ENCODE results near the gene ISCA2.

The ISCA2 gene

DNA sequence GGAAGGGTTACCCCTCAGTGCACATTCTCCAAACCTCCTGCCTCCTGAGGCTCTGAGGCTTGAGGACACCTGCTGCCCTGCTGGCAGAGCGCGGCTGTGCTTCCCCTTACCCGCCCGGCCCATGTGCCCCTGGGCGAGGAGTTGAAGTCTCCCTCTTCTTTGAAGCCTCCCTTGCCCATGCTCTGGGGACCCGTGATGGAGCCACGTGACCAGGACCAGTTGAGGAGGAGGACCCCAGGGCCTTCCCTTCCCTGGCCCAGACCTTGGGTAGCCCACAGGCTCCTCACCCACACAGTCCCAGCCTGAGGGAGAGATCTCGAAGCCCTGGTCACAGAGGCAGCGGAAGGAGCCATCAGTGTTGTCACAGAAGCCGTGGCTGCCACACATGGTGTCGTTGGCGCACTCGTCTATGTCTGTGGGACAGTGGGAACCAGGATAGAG, 12.9 kb downstream of the ISCA2 start:
- Histone ChIP-seq H3K36me3 (ENCODE audit: control insufficient read depth in 1 of 2, insufficient read depth in 2 of 2, low read length in 2 of 2) (no peaks in the 10 kb centered on the region), H3K27ac (ENCODE audit: low read depth, low read length) (no peak overlapping the region)

DNA sequence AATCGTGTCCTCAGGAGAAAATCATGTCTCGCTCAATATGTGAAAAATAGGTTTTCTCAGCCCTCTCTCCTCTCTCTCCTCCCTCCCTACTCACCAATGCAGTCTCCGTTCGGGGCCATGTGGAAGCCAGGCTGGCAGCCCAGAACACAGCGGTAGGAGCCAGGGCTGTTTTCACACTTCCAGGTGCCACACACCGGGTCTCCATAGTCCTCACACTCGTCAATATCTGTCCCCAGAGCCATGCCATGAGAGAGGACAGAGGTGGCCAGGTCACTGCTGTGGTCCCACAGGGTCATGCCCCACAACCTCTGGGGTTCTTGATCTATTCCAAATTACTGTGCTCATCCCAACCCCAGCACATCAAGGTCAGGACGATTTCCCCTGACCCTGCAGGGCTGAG, 13.5 kb downstream of the ISCA2 start:
- no peak overlapping the region for H3K4me3 ChIP-seq (ENCODE audit: low read depth in 1 of 2, low read length in 2 of 2)
- no peak overlapping the region for H3K27ac ChIP-seq (ENCODE audit: low read depth, low read length)
- H3K9ac ChIP-seq (ENCODE audit: low read depth in 1 of 2, low read length in 2 of 2), result no peak overlapping the region

More for the DNA sequence above, 12.9 kb downstream of the ISCA2 start:
- H3K9ac ChIP-seq (ENCODE audit: low read depth in 1 of 2, low read length in 2 of 2), result no peak overlapping the region
- no peak overlapping the region for H3K4me3 ChIP-seq (ENCODE audit: low read depth in 1 of 2, low read length in 2 of 2)
- no peaks in the 10 kb centered on the region for H3K27me3 ChIP-seq (ENCODE audit: control insufficient read depth in 1 of 2, insufficient read depth in 2 of 2, low read length in 2 of 2)
- H3K9me3 ChIP-seq (ENCODE audit: control insufficient read depth in 1 of 2, low read length in 2 of 2), result no peaks in the 10 kb centered on the region
- H3K4me1 ChIP-seq (ENCODE audit: control insufficient read depth in 1 of 2, insufficient read depth in 2 of 2, low read length in 2 of 2), result no peaks in the 10 kb centered on the region

DNA sequence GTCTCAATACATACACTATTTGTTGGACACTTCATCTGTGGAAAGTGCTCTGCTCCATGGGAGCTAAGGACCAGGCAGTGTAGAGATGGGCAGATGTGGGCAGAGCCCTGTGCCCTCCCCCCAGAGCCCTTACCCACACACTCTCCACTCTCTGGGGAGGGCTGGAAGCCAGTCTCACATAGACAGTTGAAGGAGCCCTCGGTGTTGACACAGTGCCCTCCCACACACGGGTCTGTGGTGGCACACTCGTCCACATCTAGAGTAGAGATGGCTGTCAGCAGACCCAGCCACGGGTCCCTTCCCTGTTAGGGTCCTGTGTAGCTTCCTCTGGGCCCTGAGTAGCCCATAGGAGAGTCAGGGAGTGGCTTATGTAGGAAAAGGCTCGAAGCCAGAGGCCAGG, 14.3 kb downstream of the ISCA2 start:
- Histone ChIP-seq H3K4me3 (ENCODE audit: low read depth in 1 of 2, low read length in 2 of 2) (no peak overlapping the region), H3K27ac (ENCODE audit: low read depth, low read length) (no peak overlapping the region), H3K9me3 (ENCODE audit: control insufficient read depth in 1 of 2, low read length in 2 of 2) (no peaks in the 10 kb centered on the region), H3K4me1 (ENCODE audit: control insufficient read depth in 1 of 2, insufficient read depth in 2 of 2, low read length in 2 of 2) (no peaks in the 10 kb centered on the region), H3K27me3 (ENCODE audit: control insufficient read depth in 1 of 2, insufficient read depth in 2 of 2, low read length in 2 of 2) (peaks cover 0 to 3% of the 10 kb centered on the region in 2 donors), H3K36me3 (ENCODE audit: control insufficient read depth in 1 of 2, insufficient read depth in 2 of 2, low read length in 2 of 2) (no peaks in the 10 kb centered on the region), H3K9ac (ENCODE audit: low read depth in 1 of 2, low read length in 2 of 2) (no peak overlapping the region)

More for the DNA sequence above, 13.5 kb downstream of the ISCA2 start:
- Histone ChIP-seq H3K9me3 (ENCODE audit: control insufficient read depth in 1 of 2, low read length in 2 of 2) (no peaks in the 10 kb centered on the region), H3K36me3 (ENCODE audit: control insufficient read depth in 1 of 2, insufficient read depth in 2 of 2, low read length in 2 of 2) (no peaks in the 10 kb centered on the region), H3K4me1 (ENCODE audit: control insufficient read depth in 1 of 2, insufficient read depth in 2 of 2, low read length in 2 of 2) (no peaks in the 10 kb centered on the region), H3K27me3 (ENCODE audit: control insufficient read depth in 1 of 2, insufficient read depth in 2 of 2, low read length in 2 of 2) (no peaks in the 10 kb centered on the region)

DNA sequence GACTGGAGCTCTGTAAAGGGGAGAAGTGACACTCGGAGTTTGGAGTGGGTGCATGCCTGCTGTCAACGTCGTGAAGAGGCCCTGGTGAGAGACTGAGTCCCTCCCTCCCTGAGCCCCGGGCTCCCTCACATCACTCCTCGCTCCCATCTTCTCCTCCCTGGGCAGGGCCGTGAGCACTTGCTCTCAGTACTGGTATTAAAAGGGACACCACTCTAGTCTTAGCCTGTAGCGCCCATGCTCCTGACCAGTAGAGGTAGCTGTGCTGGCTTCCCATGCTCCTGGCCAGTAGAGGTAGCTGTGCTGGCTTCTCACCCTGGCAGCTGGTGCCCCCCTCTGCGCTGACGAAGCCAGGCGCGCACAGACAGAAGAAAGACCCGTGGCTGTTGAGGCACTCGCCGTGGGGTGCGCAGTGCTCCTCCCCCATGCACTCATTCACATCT, 14.7 kb downstream of the ISCA2 start:
- peaks cover 0 to 5% of the 10 kb centered on the region in 2 donors for H3K27me3 ChIP-seq (ENCODE audit: control insufficient read depth in 1 of 2, insufficient read depth in 2 of 2, low read length in 2 of 2)
- no peaks in the 10 kb centered on the region for H3K9me3 ChIP-seq (ENCODE audit: control insufficient read depth in 1 of 2, low read length in 2 of 2)
- H3K36me3 ChIP-seq (ENCODE audit: control insufficient read depth in 1 of 2, insufficient read depth in 2 of 2, low read length in 2 of 2), result no peaks in the 10 kb centered on the region
- no peak overlapping the region for H3K27ac ChIP-seq (ENCODE audit: low read depth, low read length)
- no peak overlapping the region for H3K9ac ChIP-seq (ENCODE audit: low read depth in 1 of 2, low read length in 2 of 2)
- H3K4me3 ChIP-seq (ENCODE audit: low read depth in 1 of 2, low read length in 2 of 2), result no peak overlapping the region
- H3K4me1 ChIP-seq (ENCODE audit: control insufficient read depth in 1 of 2, insufficient read depth in 2 of 2, low read length in 2 of 2), result no peaks in the 10 kb centered on the region

DNA sequence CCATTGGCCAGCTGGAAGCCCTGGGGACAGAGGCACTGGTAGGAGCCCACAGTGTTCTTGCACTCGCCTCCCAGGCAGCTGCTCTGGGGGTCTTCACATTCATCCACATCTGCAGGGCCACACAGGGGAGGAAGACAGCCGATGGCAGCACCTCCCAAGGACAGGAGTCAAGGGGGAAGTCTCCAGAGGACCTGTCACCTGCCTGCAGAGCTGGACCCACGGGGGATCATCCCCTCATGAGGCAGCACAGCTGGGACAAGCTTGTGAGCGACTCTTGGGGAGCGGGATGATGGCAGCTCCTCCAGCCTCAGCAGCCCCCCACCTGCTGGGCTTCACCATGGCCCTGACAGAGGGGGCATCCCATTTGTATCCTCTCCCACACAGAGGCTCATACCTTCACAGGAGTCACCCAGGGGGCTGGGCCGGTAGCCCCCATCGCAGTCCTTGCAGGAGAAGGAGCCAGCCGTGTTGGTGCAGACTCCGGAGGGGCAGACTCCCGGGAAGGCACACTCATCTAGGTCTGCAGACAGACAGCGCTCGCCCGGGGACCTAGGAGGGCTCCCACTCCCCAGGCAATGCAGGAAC, 15.4 kb downstream of the ISCA2 start:
- Histone ChIP-seq H3K9ac (ENCODE audit: low read depth in 1 of 2, low read length in 2 of 2) (no peak overlapping the region), H3K4me3 (ENCODE audit: low read depth in 1 of 2, low read length in 2 of 2) (no peak overlapping the region), H3K9me3 (ENCODE audit: control insufficient read depth in 1 of 2, low read length in 2 of 2) (no peaks in the 10 kb centered on the region), H3K36me3 (ENCODE audit: control insufficient read depth in 1 of 2, insufficient read depth in 2 of 2, low read length in 2 of 2) (no peaks in the 10 kb centered on the region), H3K4me1 (ENCODE audit: control insufficient read depth in 1 of 2, insufficient read depth in 2 of 2, low read length in 2 of 2) (peaks cover 0 to 1% of the 10 kb centered on the region in 2 donors), H3K27me3 (ENCODE audit: control insufficient read depth in 1 of 2, insufficient read depth in 2 of 2, low read length in 2 of 2) (peaks cover 0 to 5% of the 10 kb centered on the region in 2 donors), H3K27ac (ENCODE audit: low read depth, low read length) (no peak overlapping the region)

DNA sequence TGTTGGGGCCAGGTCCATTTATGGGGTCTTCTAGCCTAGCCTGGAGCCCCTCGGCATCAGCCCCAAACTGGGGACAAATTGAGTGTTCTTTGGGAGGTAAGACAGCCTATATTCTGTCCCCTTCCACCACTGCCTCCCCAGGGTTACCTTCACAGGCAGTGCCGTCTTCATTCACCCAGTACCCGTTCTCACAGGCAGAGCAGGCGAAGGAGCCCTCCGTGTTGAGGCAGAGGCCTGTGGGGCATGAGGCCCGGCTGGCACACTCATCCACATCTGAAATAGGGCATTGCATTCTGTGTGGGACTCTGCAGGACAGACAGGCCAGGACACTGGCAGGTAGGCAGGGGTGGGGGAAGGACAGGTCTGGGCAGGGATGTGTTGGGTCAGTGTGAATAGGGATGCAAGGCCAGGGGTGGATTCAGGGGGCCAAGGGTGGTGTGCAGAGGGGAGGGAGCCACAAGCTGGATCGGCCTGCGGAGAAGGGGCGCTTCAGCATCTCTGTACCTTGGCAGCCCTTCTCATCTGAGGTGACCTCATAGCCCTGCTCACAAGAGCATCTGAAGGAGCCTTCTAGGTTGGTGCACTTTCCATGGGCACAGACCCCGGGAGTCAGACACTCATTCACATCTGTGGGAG, 16.1 kb downstream of the ISCA2 start:
- no peak overlapping the region for H3K27ac ChIP-seq (ENCODE audit: low read depth, low read length)
- no peaks in the 10 kb centered on the region for H3K36me3 ChIP-seq (ENCODE audit: control insufficient read depth in 1 of 2, insufficient read depth in 2 of 2, low read length in 2 of 2)
- no peak overlapping the region for H3K4me3 ChIP-seq (ENCODE audit: low read depth in 1 of 2, low read length in 2 of 2)
- no peak overlapping the region for H3K9ac ChIP-seq (ENCODE audit: low read depth in 1 of 2, low read length in 2 of 2)
- H3K9me3 ChIP-seq (ENCODE audit: control insufficient read depth in 1 of 2, low read length in 2 of 2), result no peaks in the 10 kb centered on the region
- peaks cover 0 to 5% of the 10 kb centered on the region in 2 donors for H3K27me3 ChIP-seq (ENCODE audit: control insufficient read depth in 1 of 2, insufficient read depth in 2 of 2, low read length in 2 of 2)
- H3K4me1 ChIP-seq (ENCODE audit: control insufficient read depth in 1 of 2, insufficient read depth in 2 of 2, low read length in 2 of 2), result peaks cover 5 to 9% of the 10 kb centered on the region in 2 donors

DNA sequence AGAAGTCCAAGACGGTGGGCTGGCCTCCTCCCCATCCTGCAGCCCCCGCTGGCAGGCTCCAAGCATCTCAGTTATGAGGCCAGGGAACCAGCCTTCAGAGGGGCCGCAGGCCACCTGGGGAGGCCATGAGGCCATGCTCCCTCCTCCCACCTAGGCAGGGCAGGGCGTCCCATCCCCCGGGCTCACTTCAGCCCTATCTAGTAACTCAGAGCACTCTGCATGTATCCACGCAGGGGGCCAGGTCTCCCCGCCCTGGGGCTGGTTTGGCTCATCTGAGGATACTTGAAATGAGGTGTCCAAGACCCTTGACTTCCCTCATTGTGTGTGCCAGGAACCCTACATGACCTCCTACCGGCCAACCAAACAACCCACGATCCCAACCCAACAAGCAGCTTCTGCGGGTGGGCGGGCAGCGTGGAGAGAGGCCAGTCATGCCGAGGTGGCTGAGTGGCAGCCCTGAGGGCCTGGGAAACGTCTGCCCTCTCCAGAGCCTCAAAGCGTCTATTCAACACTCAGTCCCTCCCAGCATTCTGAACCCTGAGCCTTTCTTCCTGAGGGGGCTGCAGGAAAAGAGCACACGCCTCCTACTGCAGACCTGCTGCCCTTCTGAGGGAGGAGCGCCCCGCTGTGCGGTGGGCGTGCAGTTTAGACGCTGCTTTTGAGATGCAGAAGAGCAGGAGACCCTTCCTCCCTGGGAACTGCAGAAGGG, 16.8 kb downstream of the ISCA2 start:
- Histone ChIP-seq H3K27me3 (ENCODE audit: control insufficient read depth in 1 of 2, insufficient read depth in 2 of 2, low read length in 2 of 2) (peaks cover 0 to 5% of the 10 kb centered on the region in 2 donors), H3K4me1 (ENCODE audit: control insufficient read depth in 1 of 2, insufficient read depth in 2 of 2, low read length in 2 of 2) (peaks cover 8 to 11% of the 10 kb centered on the region in 2 donors), H3K36me3 (ENCODE audit: control insufficient read depth in 1 of 2, insufficient read depth in 2 of 2, low read length in 2 of 2) (no peaks in the 10 kb centered on the region), H3K9ac (ENCODE audit: low read depth in 1 of 2, low read length in 2 of 2) (no peak overlapping the region), H3K27ac (ENCODE audit: low read depth, low read length) (no peak overlapping the region), H3K9me3 (ENCODE audit: control insufficient read depth in 1 of 2, low read length in 2 of 2) (no peaks in the 10 kb centered on the region), H3K4me3 (ENCODE audit: low read depth in 1 of 2, low read length in 2 of 2) (no peak overlapping the region)

DNA sequence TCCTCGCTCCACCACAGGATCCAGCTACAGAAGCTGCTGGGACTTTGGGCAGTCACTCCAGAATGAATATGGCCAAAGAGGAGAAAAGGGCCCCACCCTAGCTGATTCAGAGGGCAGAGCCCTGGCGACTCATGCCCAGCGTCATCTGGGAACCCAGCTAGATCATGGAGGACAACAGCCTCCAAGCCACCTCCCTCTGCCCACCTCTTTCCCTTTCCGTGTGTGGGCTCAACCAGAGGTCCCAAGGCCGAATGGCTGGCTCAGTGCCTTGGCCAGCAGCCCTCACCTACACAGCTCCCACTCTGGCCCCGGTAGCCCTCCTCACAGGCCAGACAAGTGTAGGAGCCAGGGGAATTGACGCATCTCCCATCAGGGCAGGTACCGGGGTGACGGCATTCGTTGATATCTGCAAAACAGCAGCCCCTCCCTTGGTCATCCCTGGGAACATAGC, 17.4 kb downstream of the ISCA2 start:
- Histone ChIP-seq H3K27ac (ENCODE audit: low read depth, low read length) (no peak overlapping the region), H3K9me3 (ENCODE audit: control insufficient read depth in 1 of 2, low read length in 2 of 2) (no peaks in the 10 kb centered on the region), H3K36me3 (ENCODE audit: control insufficient read depth in 1 of 2, insufficient read depth in 2 of 2, low read length in 2 of 2) (no peaks in the 10 kb centered on the region), H3K9ac (ENCODE audit: low read depth in 1 of 2, low read length in 2 of 2) (no peak overlapping the region), H3K4me1 (ENCODE audit: control insufficient read depth in 1 of 2, insufficient read depth in 2 of 2, low read length in 2 of 2) (peaks cover 8 to 11% of the 10 kb centered on the region in 2 donors), H3K4me3 (ENCODE audit: low read depth in 1 of 2, low read length in 2 of 2) (no peak overlapping the region), H3K27me3 (ENCODE audit: control insufficient read depth in 1 of 2, insufficient read depth in 2 of 2, low read length in 2 of 2) (peaks cover 0 to 5% of the 10 kb centered on the region in 2 donors)

DNA sequence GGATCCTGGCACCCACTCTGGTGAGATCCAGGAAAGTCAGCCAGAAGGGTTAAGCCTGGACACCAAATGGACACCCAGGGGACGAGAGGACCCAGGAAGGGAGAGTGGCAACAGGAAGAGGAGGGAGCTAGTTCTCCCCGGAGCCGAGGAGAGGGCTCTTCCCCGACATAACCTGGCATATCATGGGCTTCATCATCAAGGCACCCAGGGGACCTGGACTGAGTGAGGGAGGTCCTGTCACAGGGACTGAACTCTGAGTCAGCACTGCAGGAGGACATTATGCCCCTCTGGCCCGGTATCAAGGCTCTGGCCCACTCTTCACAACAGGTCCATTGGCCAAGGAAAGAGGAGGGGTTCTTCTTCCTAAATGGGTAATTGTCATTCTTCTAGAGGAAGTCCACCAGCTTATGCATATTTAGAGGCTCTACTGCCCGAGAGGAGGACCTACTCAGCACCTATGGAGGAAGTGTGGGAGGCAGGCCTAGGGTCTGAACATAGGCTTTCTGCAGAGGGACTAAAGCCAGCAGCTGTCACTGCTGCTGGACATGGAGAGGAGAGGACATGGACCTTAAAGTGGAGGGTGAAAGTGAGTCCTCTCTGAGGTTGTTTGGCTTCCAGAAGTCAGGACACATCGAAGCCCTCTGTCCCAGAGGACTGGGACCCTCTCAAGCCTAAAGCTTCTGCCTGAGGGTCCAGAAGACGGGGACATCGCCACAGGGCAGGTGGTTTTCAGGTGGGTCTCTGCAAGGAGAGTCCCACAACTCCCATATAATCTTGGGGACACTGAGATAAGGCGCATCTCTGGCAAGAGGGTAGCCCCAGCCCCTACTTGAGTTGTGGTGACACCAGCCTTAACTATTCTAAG, 18.6 kb downstream of the ISCA2 start:
- no peak overlapping the region for H3K4me3 ChIP-seq (ENCODE audit: low read depth in 1 of 2, low read length in 2 of 2)
- H3K9ac ChIP-seq (ENCODE audit: low read depth in 1 of 2, low read length in 2 of 2), result no peak overlapping the region
- no peaks in the 10 kb centered on the region for H3K9me3 ChIP-seq (ENCODE audit: control insufficient read depth in 1 of 2, low read length in 2 of 2)
- H3K27ac ChIP-seq (ENCODE audit: low read depth, low read length), result no peak overlapping the region
- H3K36me3 ChIP-seq (ENCODE audit: control insufficient read depth in 1 of 2, insufficient read depth in 2 of 2, low read length in 2 of 2), result no peaks in the 10 kb centered on the region
- H3K27me3 ChIP-seq (ENCODE audit: control insufficient read depth in 1 of 2, insufficient read depth in 2 of 2, low read length in 2 of 2), result peaks cover 0 to 5% of the 10 kb centered on the region in 2 donors
- H3K4me1 ChIP-seq (ENCODE audit: control insufficient read depth in 1 of 2, insufficient read depth in 2 of 2, low read length in 2 of 2), result peaks cover 8 to 11% of the 10 kb centered on the region in 2 donors
